ENCODE data around the gene CCNG2.

GRCh38 chr4:77196866-77197265 is 39.9 kb downstream of the CCNG2 start:
- TF ChIP-seq, protein P1, sequence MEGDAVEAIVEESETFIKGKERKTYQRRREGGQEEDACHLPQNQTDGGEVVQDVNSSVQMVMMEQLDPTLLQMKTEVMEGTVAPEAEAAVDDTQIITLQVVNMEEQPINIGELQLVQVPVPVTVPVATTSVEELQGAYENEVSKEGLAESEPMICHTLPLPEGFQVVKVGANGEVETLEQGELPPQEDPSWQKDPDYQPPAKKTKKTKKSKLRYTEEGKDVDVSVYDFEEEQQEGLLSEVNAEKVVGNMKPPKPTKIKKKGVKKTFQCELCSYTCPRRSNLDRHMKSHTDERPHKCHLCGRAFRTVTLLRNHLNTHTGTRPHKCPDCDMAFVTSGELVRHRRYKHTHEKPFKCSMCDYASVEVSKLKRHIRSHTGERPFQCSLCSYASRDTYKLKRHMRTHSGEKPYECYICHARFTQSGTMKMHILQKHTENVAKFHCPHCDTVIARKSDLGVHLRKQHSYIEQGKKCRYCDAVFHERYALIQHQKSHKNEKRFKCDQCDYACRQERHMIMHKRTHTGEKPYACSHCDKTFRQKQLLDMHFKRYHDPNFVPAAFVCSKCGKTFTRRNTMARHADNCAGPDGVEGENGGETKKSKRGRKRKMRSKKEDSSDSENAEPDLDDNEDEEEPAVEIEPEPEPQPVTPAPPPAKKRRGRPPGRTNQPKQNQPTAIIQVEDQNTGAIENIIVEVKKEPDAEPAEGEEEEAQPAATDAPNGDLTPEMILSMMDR (conservative IDR thresholded peaks at IDR 0.05; ENCODE audit: low read depth, low read length): no peak
- TF ChIP-seq FOS (IDR thresholded peaks at IDR 0.05; ENCODE audit: low read depth, low read length) (no peak), CEBPB (IDR thresholded peaks at IDR 0.05; ENCODE audit: low read depth, low read length) (no peak), SMC3 (IDR thresholded peaks at IDR 0.05; ENCODE audit: low read depth, low read length) (no peak), RCOR1 (IDR thresholded peaks at IDR 0.05; ENCODE audit: insufficient replicate concordance, low read length) (no peak), MXI1 (IDR thresholded peaks at IDR 0.05; ENCODE audit: borderline replicate concordance, low read depth, low read length) (no peak), POLR2A (IDR thresholded peaks at IDR 0.05; ENCODE audit: low read depth, low read length) (no peak)

Measured in IMR-90 (cell line).